Measurements from ENCODE around the gene GCK.

GCK gene

GRCh38 chr7:44116789-44117666, 72.2 kb downstream of the GCK start:
- DNase-seq (ENCODE audit: low read depth): no peak

- no peak for DNase-seq (ENCODE audit: low read depth)
Measured at GRCh38 chr7:44116087-44116788, 73.0 kb downstream of the GCK start.

DNA sequence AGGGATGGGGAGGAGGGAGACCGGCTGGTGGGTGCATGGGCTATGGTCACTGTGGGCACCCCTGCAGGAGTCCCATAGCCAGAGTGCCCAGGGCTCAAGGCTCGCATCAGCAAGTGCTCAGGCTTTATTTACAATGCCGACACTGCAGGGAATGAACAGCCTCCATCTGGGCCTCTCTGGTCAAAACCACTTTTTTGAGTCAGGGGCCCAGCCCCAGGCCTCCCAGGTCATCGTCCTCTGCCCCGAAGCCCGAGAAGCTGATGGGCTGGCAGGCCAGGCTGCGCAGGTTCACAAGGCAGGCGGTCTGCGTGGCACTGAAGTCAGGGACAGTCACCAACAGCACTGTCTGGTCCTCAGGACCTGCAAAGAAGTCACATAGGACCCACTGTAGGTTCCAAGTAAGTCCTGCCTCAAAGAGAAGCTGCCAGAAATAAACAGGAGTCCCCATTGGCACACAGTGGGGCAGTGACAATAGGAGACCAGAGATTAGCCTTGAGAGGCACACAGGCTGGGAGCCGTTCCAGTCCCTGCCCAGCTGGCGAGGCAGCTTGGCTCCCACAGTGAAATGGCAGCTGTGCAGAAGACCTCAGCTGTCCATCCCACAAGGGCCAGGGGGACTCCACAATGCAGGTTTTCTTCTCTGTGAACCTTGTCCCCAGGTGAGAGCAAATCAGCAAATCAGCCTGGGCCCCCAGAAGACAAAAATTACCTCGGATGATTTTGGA, 74.5 kb downstream of the GCK start:
- DNase-seq (ENCODE audit: low read depth): no peak

DNA sequence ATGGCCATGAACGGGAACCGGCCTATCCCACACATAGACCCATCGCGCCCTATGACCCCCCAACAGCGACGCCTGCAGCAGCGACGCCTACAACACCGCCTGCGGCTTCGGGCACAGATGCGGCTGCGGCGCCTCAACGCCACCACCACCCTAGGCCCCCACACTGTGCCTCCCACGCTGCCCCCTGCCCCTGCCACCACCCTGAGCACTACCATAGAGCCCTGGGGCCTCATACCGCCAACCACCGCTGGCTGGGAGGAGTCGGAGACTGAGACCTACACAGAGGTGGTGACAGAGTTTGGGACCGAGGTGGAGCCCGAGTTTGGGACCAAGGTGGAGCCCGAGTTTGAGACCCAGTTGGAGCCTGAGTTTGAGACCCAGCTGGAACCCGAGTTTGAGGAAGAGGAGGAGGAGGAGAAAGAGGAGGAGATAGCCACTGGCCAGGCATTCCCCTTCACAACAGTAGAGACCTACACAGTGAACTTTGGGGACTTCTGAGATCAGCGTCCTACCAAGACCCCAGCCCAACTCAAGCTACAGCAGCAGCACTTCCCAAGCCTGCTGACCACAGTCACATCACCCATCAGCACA, 75.4 kb downstream of the GCK start:
- no peak for DNase-seq (ENCODE audit: low read depth)

GRCh38 chr7:44112997-44113763, 76.1 kb downstream of the GCK start:
- no peak for DNase-seq (ENCODE audit: low read depth)

GRCh38 chr7:44112231-44112996, 76.8 kb downstream of the GCK start:
- DNase-seq (ENCODE audit: low read depth): no peak

DNA sequence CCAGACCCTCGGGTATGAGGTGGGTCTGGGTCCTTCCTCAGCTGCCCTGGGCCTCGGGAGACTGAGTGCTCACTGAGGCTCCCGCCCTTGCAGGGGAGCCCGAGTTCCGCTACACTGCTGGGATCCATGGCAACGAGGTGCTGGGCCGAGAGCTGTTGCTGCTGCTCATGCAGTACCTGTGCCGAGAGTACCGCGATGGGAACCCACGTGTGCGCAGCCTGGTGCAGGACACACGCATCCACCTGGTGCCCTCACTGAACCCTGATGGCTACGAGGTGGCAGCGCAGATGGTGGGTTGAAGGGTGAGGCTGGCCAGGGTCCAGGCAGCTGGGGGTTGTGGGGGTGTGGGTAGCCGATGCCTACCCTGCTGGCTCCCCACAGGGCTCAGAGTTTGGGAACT, 77.5 kb downstream of the GCK start:
- no peak for DNase-seq (ENCODE audit: low read depth)

- no peak for DNase-seq (ENCODE audit: low read depth)
Measured at GRCh38 chr7:44110719-44111635, 78.3 kb downstream of the GCK start.

GRCh38 chr7:44109991-44110390, 79.2 kb downstream of the GCK start:
- no peak for DNase-seq (ENCODE audit: low read depth)

DNA sequence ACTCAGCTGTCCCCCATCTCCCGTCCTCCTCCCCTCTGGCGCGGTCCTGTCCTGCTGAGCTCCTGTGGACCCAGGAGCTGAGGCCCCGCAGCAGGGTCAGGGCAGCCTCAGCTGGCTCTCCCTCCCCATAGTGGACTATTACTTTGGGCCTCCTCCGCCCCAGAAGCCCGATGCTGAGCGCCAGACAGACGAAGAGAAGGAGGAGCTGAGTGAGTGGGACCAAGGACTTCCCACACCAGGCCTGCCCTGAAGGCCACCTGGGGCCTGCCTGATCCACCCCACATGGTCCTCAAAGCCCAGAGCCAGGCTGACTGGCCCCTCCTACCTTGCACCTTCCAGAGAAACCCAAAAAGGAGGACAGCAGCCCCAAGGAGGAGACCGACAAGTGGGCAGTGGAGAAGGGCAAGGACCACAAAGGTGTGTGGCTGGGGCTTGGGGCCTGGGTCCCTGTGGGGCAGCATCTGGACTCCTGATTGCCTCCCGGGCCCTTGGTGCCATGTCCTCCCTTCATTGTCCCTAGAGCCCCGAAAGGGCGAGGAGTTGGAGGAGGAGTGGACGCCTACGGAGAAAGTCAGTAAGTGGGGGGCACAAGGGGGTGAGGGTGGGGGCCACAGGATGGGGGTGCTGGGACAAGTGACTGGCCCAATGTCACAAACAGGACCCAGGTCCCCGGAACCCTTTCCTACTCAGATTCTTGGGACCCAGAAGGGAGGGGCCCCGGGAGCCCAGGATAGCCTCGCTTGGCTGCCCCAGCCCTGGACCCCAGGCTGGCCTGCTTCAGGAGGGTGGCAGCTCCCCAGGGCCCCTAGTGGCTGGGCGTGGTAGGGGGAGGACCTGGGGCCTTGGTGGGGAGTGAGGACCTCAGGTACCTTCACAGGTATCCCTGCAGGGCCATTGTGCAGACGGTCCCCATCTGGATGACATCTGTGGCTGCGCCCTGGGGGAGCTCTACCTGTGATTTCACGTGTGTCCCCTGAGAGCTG, 80.2 kb downstream of the GCK start:
- no peak for DNase-seq (ENCODE audit: low read depth)

- no peak for DNase-seq (ENCODE audit: low read depth)
Measured at GRCh38 chr7:44107961-44108767, 81.1 kb downstream of the GCK start.

- no peak for DNase-seq (ENCODE audit: low read depth)
Measured at GRCh38 chr7:44107116-44107960, 81.9 kb downstream of the GCK start.

DNA sequence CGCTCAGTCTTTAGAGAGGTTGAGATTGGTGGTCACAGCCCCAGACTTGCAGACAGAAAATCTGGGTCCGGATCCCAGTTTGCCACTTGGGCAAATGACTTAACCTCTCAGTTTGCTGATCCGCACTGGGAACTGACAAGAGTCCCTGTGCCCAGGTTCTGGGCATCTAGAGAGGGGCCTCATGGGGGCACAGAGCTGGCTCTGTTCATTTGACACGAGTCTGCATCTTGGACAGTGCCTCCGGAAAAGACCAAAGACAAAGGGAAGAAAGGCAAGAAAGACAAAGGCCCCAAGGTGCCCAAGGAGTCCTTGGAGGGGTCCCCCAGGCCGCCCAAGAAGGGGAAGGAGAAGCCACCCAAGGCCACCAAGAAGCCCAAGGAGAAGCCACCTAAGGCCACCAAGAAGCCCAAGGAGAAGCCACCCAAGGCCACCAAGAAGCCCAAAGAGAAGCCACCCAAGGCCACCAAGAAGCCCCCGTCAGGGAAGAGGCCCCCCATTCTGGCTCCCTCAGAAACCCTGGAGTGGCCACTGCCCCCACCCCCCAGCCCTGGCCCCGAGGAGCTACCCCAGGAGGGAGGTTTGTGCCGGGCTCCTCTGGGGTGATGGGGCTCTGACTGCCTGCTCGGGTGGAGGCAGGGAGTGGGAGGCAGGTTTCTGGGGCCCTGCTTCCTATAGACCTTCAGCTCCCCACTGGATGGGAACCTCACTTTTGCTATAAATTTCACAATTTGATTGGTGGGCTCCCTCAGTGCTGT, 82.8 kb downstream of the GCK start:
- DNase-seq (ENCODE audit: low read depth): no peak

- DNase-seq (ENCODE audit: low read depth): no peak
Measured at GRCh38 chr7:44105832-44106231, 83.4 kb downstream of the GCK start.

- no peak for DNase-seq (ENCODE audit: low read depth)
Measured at GRCh38 chr7:44104860-44105771, 84.1 kb downstream of the GCK start.
